IPS-18c (cell line): ENCODE measurements around the gene KRTAP10-7.
"Not testable (repeated sequence)": the region's sequence is repeated elsewhere in the genome, so short reads cannot be mapped to it uniquely, and the experiment has no call there.

Experiments used
- H3K4me3 ChIP-seq: 2 replicates; pipeline ENCODE4 v1.7.0; 2013; ENCODE audit warnings: low read depth, mild to moderate bottlenecking, low read length, moderate library complexity; ENCODE audit not compliant: insufficient read depth
- H3K9me3 ChIP-seq: one replicate; pipeline ENCODE4 v1.6.1; 2013; ENCODE audit warnings: mild to moderate bottlenecking, low read length, moderate library complexity; ENCODE audit not compliant: control insufficient read depth, insufficient read depth

The KRTAP10-7 gene

GRCh38 chr21:44637018-44637850 is 36.8 kb downstream of the KRTAP10-7 start, which contains the start of gene KRTAP10-10:
Gene KRTAP10-10, plus strand, starts transcription at chr21:44637356. Its CDS starts 62 bp downstream, at chr21:44637418.
- no peaks in the 10 kb centered on the region for H3K9me3 ChIP-seq
- H3K4me3 ChIP-seq, result no peak within 1 kb of the TSS

DNA sequence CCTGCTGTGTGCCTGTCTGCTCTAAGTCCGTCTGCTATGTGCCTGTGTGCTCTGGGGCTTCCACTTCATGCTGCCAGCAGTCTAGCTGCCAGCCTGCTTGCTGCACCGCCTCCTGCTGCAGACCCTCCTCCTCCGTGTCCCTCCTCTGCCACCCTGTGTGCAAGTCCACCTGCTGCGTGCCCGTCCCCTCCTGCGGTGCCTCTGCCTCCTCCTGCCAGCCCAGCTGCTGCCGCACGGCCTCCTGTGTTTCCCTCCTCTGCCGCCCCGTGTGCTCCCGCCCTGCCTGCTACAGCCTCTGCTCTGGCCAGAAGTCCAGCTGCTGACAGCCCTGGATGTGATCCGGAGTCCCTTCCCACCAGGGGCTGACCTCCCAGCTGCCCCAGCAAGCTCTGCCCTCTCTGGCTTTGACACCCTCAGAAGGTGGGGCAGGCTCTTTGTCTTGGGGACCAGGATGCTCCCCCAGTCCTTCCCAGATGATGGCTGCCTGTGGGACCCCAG is 37.5 kb downstream of the KRTAP10-7 start:
- H3K4me3 ChIP-seq, H3K9me3 ChIP-seq: not testable (repeated sequence)

DNA sequence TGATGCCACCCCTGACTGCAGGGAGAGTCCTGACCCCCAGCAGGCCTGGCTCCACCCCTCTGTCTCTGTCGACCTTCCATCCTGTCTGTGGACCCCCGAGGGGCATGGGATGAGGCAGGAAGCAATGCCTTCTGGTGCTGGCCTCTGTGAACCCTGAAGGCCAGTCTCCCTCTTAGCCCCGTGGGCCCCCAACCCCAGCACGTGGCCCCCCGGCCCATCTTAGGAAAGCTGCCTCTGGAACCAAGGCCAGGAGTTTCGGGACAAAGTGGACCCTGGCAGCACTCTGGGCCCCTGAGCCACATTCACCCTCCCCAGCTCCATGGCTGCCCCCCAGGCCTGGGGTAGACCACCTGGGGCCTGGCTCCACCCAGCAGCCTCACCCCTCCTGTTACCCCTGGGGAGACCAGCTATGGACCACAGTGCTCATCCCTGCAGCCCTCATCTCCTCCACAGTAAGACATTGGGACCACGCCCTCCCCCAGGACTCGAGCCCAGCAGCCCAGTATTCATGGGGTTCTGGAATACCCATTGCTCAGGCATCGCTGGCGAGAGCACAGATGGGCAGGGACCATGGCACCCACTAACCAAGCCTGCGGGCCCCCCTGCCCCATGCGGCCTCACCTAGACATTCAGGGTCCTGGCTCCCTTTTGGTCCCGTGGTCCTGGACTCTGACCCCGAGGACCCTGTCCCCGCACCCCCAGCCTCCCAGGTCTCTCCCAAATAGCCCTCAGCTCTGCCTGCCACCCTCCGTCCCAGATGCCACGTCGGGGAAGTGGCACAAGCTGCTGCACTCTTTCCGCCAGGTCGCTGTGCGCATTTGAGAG is 38.3 kb downstream of the KRTAP10-7 start:
- not testable (repeated sequence) for H3K4me3 ChIP-seq, H3K9me3 ChIP-seq

GRCh38 chr21:44639331-44639655 is 38.9 kb downstream of the KRTAP10-7 start:
- no peak overlapping the region for H3K4me3 ChIP-seq
- H3K9me3 ChIP-seq, result no peaks in the 10 kb centered on the region

- Histone ChIP-seq H3K9me3 (no peaks in the 10 kb centered on the region), H3K4me3 (no peak overlapping the region)
Measured at GRCh38 chr21:44640761-44641160, 40.4 kb downstream of the KRTAP10-7 start.

- Histone ChIP-seq H3K4me3 (no peak overlapping the region), H3K9me3 (peaks cover 2% of the 10 kb centered on the region)
Measured at GRCh38 chr21:44643741-44644310, 43.4 kb downstream of the KRTAP10-7 start.

GRCh38 chr21:44644878-44645277 is 44.5 kb downstream of the KRTAP10-7 start:
- Histone ChIP-seq H3K4me3 (no peak overlapping the region), H3K9me3 (peaks cover 2% of the 10 kb centered on the region)

GRCh38 chr21:44646366-44647221 is 46.2 kb downstream of the KRTAP10-7 start, which contains the start of gene KRTAP10-11:
Gene KRTAP10-11, plus strand, starts transcription at chr21:44646414. Its CDS starts 45 bp downstream, at chr21:44646459.
- H3K4me3 ChIP-seq, H3K9me3 ChIP-seq: not testable (repeated sequence)

DNA sequence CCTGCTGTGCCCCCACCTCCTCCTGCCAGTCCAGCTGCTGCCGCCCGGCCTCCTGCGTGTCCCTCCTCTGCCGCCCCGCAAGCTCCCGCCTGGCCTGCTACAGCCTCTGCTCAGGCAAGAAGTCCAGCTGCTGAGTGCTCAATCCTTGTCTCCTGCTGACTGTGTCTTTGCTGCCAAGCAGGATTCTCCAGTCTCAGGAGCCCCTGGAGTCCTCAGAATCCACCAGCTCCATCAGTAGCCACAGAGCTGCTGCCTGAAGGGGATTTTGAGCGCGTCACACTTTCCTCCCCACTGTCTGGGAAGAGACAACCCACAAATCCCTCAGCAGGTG is 46.8 kb downstream of the KRTAP10-7 start:
- peaks cover 2% of the 10 kb centered on the region for H3K9me3 ChIP-seq
- H3K4me3 ChIP-seq, result no peak overlapping the region

DNA sequence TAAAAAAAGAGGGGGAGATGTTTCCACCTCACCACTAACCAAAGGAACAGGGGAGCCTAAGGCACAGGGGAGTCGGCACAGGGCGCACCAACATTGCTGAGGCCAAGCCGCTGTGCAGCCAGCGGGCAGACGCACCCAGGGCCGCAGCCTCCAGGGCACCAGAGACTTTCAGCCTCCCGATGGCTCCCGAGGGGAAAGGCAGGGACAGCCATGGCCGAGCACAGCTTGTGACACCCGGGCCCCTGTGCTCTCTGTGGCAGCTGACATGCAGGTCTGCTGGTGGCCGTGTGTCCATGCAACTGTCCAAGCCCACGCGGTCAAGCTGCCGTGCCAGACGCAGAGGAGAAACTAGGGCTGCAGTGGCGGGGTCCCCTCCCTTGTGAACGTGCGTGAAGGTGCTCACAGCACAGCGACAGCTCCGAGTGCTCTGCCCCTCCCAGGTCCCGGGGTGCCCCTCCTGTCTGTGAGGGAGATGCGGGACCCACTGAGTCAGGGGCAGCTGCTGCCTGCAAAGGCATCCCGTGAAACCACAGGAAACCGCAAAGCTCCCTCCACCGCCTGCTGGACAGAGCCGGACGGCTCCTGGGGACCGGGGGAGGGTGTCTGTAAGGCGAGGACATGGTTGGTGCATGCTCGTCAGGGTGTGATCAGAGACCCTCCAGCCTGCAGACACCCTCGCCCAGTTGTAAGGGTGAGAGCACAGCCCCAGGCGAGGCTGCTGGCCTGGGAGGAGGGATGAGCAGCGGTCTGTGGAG is 48.3 kb downstream of the KRTAP10-7 start:
- Histone ChIP-seq H3K4me3 (no peak overlapping the region), H3K9me3 (peaks cover 2% of the 10 kb centered on the region)

GRCh38 chr21:44649521-44650100 is 49.2 kb downstream of the KRTAP10-7 start:
- no peak overlapping the region for H3K4me3 ChIP-seq
- peaks cover 2% of the 10 kb centered on the region for H3K9me3 ChIP-seq

DNA sequence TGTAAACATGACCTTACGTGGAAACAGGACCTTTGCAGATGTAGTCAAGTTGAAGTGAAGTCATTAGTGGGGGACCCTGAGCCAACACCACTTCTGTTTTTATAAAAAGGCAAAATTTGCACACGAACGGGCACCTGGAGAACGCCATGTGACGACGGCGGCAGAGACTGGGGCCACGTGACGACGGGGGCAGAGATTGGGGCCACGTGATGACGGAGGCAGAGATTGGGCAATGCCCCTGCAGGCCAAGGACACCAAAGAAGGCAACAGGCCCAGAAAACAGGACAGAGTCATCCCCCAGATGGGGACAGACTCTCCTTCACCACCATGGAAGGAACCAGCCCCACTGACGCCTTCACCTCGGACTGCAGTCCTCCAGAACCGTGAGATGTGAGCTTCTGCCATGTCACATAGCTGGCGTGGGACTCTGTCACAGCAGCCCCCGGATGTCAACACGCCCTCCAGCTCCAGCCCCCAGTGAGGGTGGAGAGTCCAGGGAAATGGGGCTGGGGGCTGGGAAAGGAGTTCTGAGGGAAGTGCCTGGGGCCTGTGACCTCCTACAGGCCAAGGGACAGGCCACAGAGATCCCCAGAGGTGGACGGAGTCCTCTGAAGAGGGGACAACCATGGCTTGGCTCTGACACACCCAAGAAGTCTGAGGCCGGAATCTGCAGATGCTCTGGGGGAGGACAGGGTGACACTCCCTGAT is 50.0 kb downstream of the KRTAP10-7 start:
- H3K9me3 ChIP-seq, result peaks cover 2% of the 10 kb centered on the region

DNA sequence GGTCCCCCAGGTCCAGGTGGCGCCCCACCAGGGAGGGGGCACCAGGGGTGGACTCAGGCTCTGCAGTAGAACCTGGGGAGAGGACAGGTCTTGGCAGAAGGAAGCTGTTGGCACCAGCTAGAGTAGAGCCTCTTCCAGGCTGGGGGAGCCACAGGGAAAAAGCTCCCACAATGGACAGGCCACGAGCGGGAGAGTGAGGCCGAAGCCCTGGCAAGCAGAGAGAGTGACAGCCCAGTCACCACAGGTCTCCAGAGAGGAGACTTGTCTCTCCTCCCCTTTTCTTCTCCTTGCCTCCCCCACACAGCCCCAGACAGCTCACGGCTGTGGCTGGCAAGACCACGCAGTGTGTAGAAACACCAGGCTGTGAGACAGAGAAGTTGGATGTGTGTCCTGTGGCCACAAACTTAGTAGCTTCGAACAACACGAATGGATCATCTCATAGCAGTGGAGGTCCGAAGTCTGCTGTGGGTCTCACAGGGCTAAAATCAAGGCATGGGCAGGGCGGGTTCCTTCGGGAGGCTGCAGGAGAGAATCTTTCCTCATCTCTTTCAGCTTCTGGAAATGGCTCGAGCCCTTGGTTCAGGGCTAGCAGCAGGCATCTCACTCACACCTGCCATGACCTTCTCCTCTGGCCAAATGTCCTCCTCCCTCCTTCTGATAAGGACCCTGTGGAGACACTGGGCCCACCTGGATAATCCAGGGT is 50.7 kb downstream of the KRTAP10-7 start:
- Histone ChIP-seq H3K4me3 (no peak overlapping the region), H3K9me3 (peaks cover 2% of the 10 kb centered on the region)

More for the DNA sequence above, 50.0 kb downstream of the KRTAP10-7 start:
- H3K4me3 ChIP-seq, result no peak overlapping the region
